ENCODE results near the gene FSTL5.

FSTL5 gene

GRCh38 chr4:161359491-161359890 lies 804.3 kb downstream of the FSTL5 start:
- no peak overlapping the region for H3K4me3 ChIP-seq (ENCODE audit: low read length)
- TF ChIP-seq ZNF274 (IDR thresholded peaks at IDR 0.05; ENCODE audit: low read depth, low read length) = no peak

- no peak overlapping the region for H3K4me3 ChIP-seq (ENCODE audit: low read length)
- TF ChIP-seq ZNF274 (IDR thresholded peaks at IDR 0.05; ENCODE audit: low read depth, low read length) = no peak
These were observed 807.4 kb downstream of the FSTL5 start for GRCh38 chr4:161356351-161356750.

GRCh38 chr4:161350946-161351345 lies 812.9 kb downstream of the FSTL5 start:
- TF ChIP-seq ZNF274 (IDR thresholded peaks at IDR 0.05; ENCODE audit: low read depth, low read length) = no peak
- H3K4me3 ChIP-seq (ENCODE audit: low read length) = no peak overlapping the region

- H3K4me3 ChIP-seq (ENCODE audit: low read length) = no peak overlapping the region
- no peak for TF ChIP-seq ZNF274 (IDR thresholded peaks at IDR 0.05; ENCODE audit: low read depth, low read length)
These were observed 818.1 kb downstream of the FSTL5 start for GRCh38 chr4:161345741-161346140.

- no peak for TF ChIP-seq ZNF274 (IDR thresholded peaks at IDR 0.05; ENCODE audit: low read depth, low read length)
These were observed 820.2 kb downstream of the FSTL5 start for GRCh38 chr4:161343569-161343950.

GRCh38 chr4:161342881-161343568 lies 820.8 kb downstream of the FSTL5 start:
- TF ChIP-seq ZNF274 (IDR thresholded peaks at IDR 0.05; ENCODE audit: low read depth, low read length) = no peak

More at GRCh38 chr4:161343569-161343950, 820.2 kb downstream of the FSTL5 start:
- no peak overlapping the region for H3K4me3 ChIP-seq (ENCODE audit: low read length)

GRCh38 chr4:161336621-161337020 lies 827.2 kb downstream of the FSTL5 start:
- no peak for TF ChIP-seq ZNF274 (IDR thresholded peaks at IDR 0.05; ENCODE audit: low read depth, low read length)
- no peak overlapping the region for H3K4me3 ChIP-seq (ENCODE audit: low read length)

More at GRCh38 chr4:161342881-161343568, 820.8 kb downstream of the FSTL5 start:
- no peak overlapping the region for H3K4me3 ChIP-seq (ENCODE audit: low read length)

GRCh38 chr4:161336016-161336530 lies 827.7 kb downstream of the FSTL5 start:
- TF ChIP-seq ZNF274 (IDR thresholded peaks at IDR 0.05; ENCODE audit: low read depth, low read length) = no peak
- H3K4me3 ChIP-seq (ENCODE audit: low read length) = no peak overlapping the region

Data from GM08714 (cell line).